ENCODE results near the gene WWOX. TPM values are rescaled to one million over a fixed set of nuclear protein-coding genes. Genes with fewer than 3 reads are reported as not detected.

The WWOX gene
- total RNA-seq, 4 donors from 2014 or later = 12.9 to 53.5 (median 25.6) TPM

GRCh38 chr16:79195938-79196337 lies 1096.5 kb downstream of the WWOX start:
- TF ChIP-seq POLR2A (IDR thresholded peaks at IDR 0.05) (no peak), POLR2AphosphoS5 (IDR thresholded peaks at IDR 0.05) (no peak), EP300 (IDR thresholded peaks at IDR 0.05) (no peak)
- TF ChIP-seq, protein P1, sequence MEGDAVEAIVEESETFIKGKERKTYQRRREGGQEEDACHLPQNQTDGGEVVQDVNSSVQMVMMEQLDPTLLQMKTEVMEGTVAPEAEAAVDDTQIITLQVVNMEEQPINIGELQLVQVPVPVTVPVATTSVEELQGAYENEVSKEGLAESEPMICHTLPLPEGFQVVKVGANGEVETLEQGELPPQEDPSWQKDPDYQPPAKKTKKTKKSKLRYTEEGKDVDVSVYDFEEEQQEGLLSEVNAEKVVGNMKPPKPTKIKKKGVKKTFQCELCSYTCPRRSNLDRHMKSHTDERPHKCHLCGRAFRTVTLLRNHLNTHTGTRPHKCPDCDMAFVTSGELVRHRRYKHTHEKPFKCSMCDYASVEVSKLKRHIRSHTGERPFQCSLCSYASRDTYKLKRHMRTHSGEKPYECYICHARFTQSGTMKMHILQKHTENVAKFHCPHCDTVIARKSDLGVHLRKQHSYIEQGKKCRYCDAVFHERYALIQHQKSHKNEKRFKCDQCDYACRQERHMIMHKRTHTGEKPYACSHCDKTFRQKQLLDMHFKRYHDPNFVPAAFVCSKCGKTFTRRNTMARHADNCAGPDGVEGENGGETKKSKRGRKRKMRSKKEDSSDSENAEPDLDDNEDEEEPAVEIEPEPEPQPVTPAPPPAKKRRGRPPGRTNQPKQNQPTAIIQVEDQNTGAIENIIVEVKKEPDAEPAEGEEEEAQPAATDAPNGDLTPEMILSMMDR (IDR thresholded peaks at IDR 0.05) = no peak

GRCh38 chr16:79201436-79201835 lies 1102.0 kb downstream of the WWOX start:
- TF ChIP-seq POLR2A (IDR thresholded peaks at IDR 0.05) = no peak
- TF ChIP-seq, protein P1 (IDR thresholded peaks at IDR 0.05) = no peak
- TF ChIP-seq EP300 (IDR thresholded peaks at IDR 0.05) = no peak
- TF ChIP-seq POLR2AphosphoS5 (IDR thresholded peaks at IDR 0.05) = no peak
- Histone ChIP-seq H3K4me3 (no peak overlapping the region), H3K27ac (no peak overlapping the region), H3K27me3 (no peaks in the 10 kb centered on the region), H3K9me3 (no peaks in the 10 kb centered on the region), H3K4me1 (no peaks in the 10 kb centered on the region), H3K36me3 (no peaks in the 10 kb centered on the region)
- ATAC-seq = no peak
- WGBS, 2 donors (ENCODE audit: low coverage in 1 of 2) = 72 to 81% methylated on average over 5 of the region's 5 CpGs

More at GRCh38 chr16:79195938-79196337, 1096.5 kb downstream of the WWOX start:
- WGBS, 2 donors (ENCODE audit: low coverage in 1 of 2) = 94 to 100% methylated on average over 3 to 4 of the region's 4 CpGs
- Histone ChIP-seq H3K9me3 (no peaks in the 10 kb centered on the region), H3K4me1 (no peaks in the 10 kb centered on the region), H3K27ac (no peak overlapping the region), H3K27me3 (no peaks in the 10 kb centered on the region), H3K4me3 (no peak overlapping the region), H3K36me3 (no peaks in the 10 kb centered on the region)
- ATAC-seq = no peak

DNA sequence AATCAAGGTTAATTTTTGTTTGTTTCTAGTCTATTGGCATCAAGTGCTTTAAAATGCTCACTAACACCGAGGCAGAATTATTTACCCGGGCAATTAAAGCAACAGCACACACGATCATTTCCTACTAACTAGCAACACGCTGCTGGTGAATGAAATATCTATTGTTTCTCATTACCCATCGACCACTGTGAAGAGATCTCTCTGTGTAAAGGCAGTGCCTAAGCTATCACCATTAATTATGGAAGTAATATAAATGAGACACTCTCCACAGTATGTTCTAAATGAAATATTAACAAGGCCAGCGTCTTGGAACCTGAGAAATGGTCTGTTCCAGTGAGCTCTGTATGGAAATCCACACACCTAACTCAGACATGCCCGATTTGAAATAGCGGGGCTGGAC lies 1103.5 kb downstream of the WWOX start:
- H3K4me3 ChIP-seq = no peak overlapping the region
- H3K27ac ChIP-seq = no peak overlapping the region
- H3K36me3 ChIP-seq = no peaks in the 10 kb centered on the region
- H3K9me3 ChIP-seq = no peaks in the 10 kb centered on the region
- 80 to 92% methylated on average over 8 of the region's 8 CpGs for WGBS, 2 donors (ENCODE audit: low coverage in 1 of 2)
- ATAC-seq = no peak
- H3K4me1 ChIP-seq = no peaks in the 10 kb centered on the region
- H3K27me3 ChIP-seq = no peaks in the 10 kb centered on the region
- no peak for TF ChIP-seq POLR2A (IDR thresholded peaks at IDR 0.05)
- TF ChIP-seq, protein P1 (IDR thresholded peaks at IDR 0.05) = no peak
- no peak for TF ChIP-seq POLR2AphosphoS5 (IDR thresholded peaks at IDR 0.05)
- no peak for TF ChIP-seq EP300 (IDR thresholded peaks at IDR 0.05)

- Histone ChIP-seq H3K36me3 (no peaks in the 10 kb centered on the region), H3K27me3 (no peaks in the 10 kb centered on the region), H3K4me1 (no peaks in the 10 kb centered on the region), H3K27ac (no peak overlapping the region), H3K9me3 (no peaks in the 10 kb centered on the region), H3K4me3 (no peak overlapping the region)
- ATAC-seq = no peak
- TF ChIP-seq POLR2A (IDR thresholded peaks at IDR 0.05) = no peak
- TF ChIP-seq, protein P1 (IDR thresholded peaks at IDR 0.05) = no peak
- no peak for TF ChIP-seq POLR2AphosphoS5 (IDR thresholded peaks at IDR 0.05)
- 78 to 84% methylated on average over 8 of the region's 8 CpGs for WGBS, 2 donors (ENCODE audit: low coverage in 1 of 2)
Measured at GRCh38 chr16:79204486-79204885, 1105.0 kb downstream of the WWOX start.

DNA sequence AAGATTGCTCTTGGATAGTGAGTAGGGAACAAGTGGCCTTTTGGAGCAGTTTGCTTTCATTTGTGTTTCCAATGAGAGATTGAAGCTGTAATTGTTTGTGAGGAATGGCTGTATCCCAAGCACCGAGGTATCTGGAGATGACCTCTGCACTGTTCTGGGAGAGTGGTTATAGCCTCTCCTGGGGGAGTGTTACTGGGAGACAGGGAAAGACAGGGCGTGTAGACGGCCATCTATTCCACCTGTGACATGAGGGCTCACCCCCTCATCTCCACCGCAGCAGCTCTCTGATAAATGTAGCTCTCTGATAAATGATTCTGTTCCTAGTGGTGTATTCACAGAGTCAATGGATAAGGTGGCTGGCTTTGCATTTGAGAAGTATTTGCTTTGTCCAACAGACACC lies 1107.4 kb downstream of the WWOX start:
- no peaks in the 10 kb centered on the region for H3K36me3 ChIP-seq
- H3K9me3 ChIP-seq = no peaks in the 10 kb centered on the region
- no peaks in the 10 kb centered on the region for H3K27me3 ChIP-seq
- H3K4me3 ChIP-seq = no peak overlapping the region
- no peak for ATAC-seq
- TF ChIP-seq, protein P1 (IDR thresholded peaks at IDR 0.05) = no peak
- TF ChIP-seq EP300 (IDR thresholded peaks at IDR 0.05) = no peak
- WGBS, 2 donors (ENCODE audit: low coverage in 1 of 2) = no CpG with 5 or more reads among the region's 4 CpGs
- H3K27ac ChIP-seq = no peak overlapping the region
- no peaks in the 10 kb centered on the region for H3K4me1 ChIP-seq

Data from gastroesophageal sphincter (tissue), 4 donors.